ENCODE data around the gene IFNA13. TPM values are rescaled to one million over a fixed set of nuclear protein-coding genes. Genes with fewer than 3 reads are reported as not detected.

Gene IFNA13
- total and polyA plus RNA-seq, 2 experiments from 2014 or later: not detected

GRCh38 chr9:21415493-21416267 lies 47.8 kb upstream of the IFNA13 start:
- H3K4me3 ChIP-seq: no peak overlapping the region
- TF ChIP-seq CTCF (conservative IDR thresholded peaks at IDR 0.05; ENCODE audit: low read depth in 2 of 2): no peak
- no peak for TF ChIP-seq EZH2 (IDR thresholded peaks at IDR 0.05; ENCODE audit: low read depth, unreplicated experiment)
- TF ChIP-seq, protein P1, sequence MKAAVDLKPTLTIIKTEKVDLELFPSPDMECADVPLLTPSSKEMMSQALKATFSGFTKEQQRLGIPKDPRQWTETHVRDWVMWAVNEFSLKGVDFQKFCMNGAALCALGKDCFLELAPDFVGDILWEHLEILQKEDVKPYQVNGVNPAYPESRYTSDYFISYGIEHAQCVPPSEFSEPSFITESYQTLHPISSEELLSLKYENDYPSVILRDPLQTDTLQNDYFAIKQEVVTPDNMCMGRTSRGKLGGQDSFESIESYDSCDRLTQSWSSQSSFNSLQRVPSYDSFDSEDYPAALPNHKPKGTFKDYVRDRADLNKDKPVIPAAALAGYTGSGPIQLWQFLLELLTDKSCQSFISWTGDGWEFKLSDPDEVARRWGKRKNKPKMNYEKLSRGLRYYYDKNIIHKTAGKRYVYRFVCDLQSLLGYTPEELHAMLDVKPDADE (IDR thresholded peaks at IDR 0.05): no peak
- no peak for TF ChIP-seq ZNF114 (CRISPR knock-in tag; IDR thresholded peaks at IDR 0.05)
- no peak for TF ChIP-seq REST (IDR thresholded peaks at IDR 0.05; ENCODE audit: unreplicated experiment)
- no peak for TF ChIP-seq EZH2phosphoT487 (IDR thresholded peaks at IDR 0.05; ENCODE audit: unreplicated experiment)
- TF ChIP-seq ZNF331 (CRISPR knock-in tag; IDR thresholded peaks at IDR 0.05; ENCODE audit: low read depth): no peak
- TF ChIP-seq POLR2AphosphoS5 (IDR thresholded peaks at IDR 0.05; ENCODE audit: low read depth): no peak
- TF ChIP-seq STAT1 (IDR thresholded peaks at IDR 0.05; ENCODE audit: unreplicated experiment): no peak
- TF ChIP-seq ZNF462 (CRISPR knock-in tag; IDR thresholded peaks at IDR 0.05): no peak
- TF ChIP-seq CREB1 (CRISPR knock-in tag; IDR thresholded peaks at IDR 0.05; ENCODE audit: low read depth): no peak
- TF ChIP-seq JUNB (IDR thresholded peaks at IDR 0.05; ENCODE audit: unreplicated experiment): no peak
- TF ChIP-seq NANOG (IDR thresholded peaks at IDR 0.05; ENCODE audit: borderline replicate concordance): no peak
- H3K27ac ChIP-seq (ENCODE audit: low read depth): no peak overlapping the region
- Mint-ChIP-seq H3K4me1 (no peaks in the 10 kb centered on the region; the same call in 1 of the 3 replicates), H3K27me3 (ENCODE audit: insufficient read depth, low read depth, poor library complexity) (no peaks in the 10 kb centered on the region), H3K9me3 (no peaks in the 10 kb centered on the region), H3K4me3 (no peak overlapping the region), H3K36me3 (ENCODE audit: low read depth) (no peaks in the 10 kb centered on the region), H3K27ac (peak overlapping the region; percentile 56; the same call in 1 of the 2 replicates)
- no peaks in the 10 kb centered on the region for H3K36me3 ChIP-seq (ENCODE audit: insufficient read depth)
- H3F3A ChIP-seq (replicated peaks; ENCODE audit: low read depth): no peaks in the 10 kb centered on the region
- H3K4me2 ChIP-seq: no peak overlapping the region
- H3K9me2 ChIP-seq (ENCODE audit: insufficient read depth): no peaks in the 10 kb centered on the region
- DNase-seq (ENCODE audit: low spot score) (no peak), ATAC-seq (no peak)
- H3K4me1 ChIP-seq (ENCODE audit: insufficient read depth): no peaks in the 10 kb centered on the region
- H2AFZ ChIP-seq: 0 out of 2 replicates have a peak overlapping the region, but pooled peaks have one; percentile 48
- H3K79me2 ChIP-seq (replicated peaks; ENCODE audit: insufficient read depth): no peaks in the 10 kb centered on the region
- no peaks in the 10 kb centered on the region for H4K20me1 ChIP-seq (replicated peaks; ENCODE audit: insufficient read depth)
- no peaks in the 10 kb centered on the region for H3K27me3 ChIP-seq (ENCODE audit: insufficient read depth)
